CD14-positive monocyte (primary cell): ENCODE data around the gene PALM2AKAP2. TPM values are rescaled to one million over a fixed set of nuclear protein-coding genes. Genes with fewer than 3 reads are reported as not detected.

Source experiments
- DNase-seq, 3 donors: peaks; one replicate each; pipeline ENCODE4 v3.0.0-alpha.2; 2011 to 2022
- H2AFZ ChIP-seq: 2 replicates; pipeline ENCODE4 v1.6.0; 2012; ENCODE audit warnings: mild to moderate bottlenecking, low read depth, low read length, inconsistent platforms; ENCODE audit not compliant: insufficient read depth, poor library complexity, severe bottlenecking
- H3K27ac ChIP-seq, 2 donors: 1 replicate in 1 of 2; 2 replicates in 1 of 2; pipeline ENCODE4 v1.5.1; 2012 to 2013; ENCODE audit warnings: low read length in 2 of 2, control low read depth in 1 of 2, inconsistent platforms in 1 of 2, low read depth in 1 of 2, mild to moderate bottlenecking in 1 of 2
- H3K27me3 ChIP-seq, 2 donors: one replicate each; pipeline versions ENCODE4 v1.6.0 to v1.6.1; 2011 to 2013; ENCODE audit warnings: low read length in 2 of 2; ENCODE audit not compliant: control insufficient read depth in 2 of 2, insufficient read depth in 2 of 2
- H3K36me3 ChIP-seq, 2 donors: replicated peaks in 1 of 2; 1 replicate in 1 of 2; 2 replicates in 1 of 2; pipeline versions ENCODE4 v1.5.1 to v1.6.1; 2012 to 2013; ENCODE audit warnings: low read length in 2 of 2, control low read depth in 1 of 2, inconsistent platforms in 1 of 2, mild to moderate bottlenecking in 1 of 2; ENCODE audit not compliant: insufficient read depth in 2 of 2, control insufficient read depth in 1 of 2
- H3K4me1 ChIP-seq, 2 donors: 1 replicate in 1 of 2; 2 replicates in 1 of 2; pipeline versions ENCODE4 v1.5.1 to v1.6.1; 2012 to 2013; ENCODE audit warnings: low read length in 2 of 2, control low read depth in 1 of 2, inconsistent platforms in 1 of 2, mild to moderate bottlenecking in 1 of 2, moderate library complexity in 1 of 2; ENCODE audit not compliant: insufficient read depth in 2 of 2, control insufficient read depth in 1 of 2
- H3K4me2 ChIP-seq: replicated peaks from 2 replicates; pipeline ENCODE3; 2012; ENCODE audit warnings: low read length, moderate library complexity, mild to moderate bottlenecking; ENCODE audit not compliant: poor library complexity, severe bottlenecking; ENCODE audit errors: extremely low read depth
- H3K4me3 ChIP-seq, 3 experiments: fragments of 200-600 bp in 1 of 3; sonication (generic) in 1 of 3; replicated peaks in 1 of 3; 1 replicate in 2 of 3; 2 replicates in 1 of 3; pipeline ENCODE4 v1.5.1; 2011 to 2013; ENCODE audit warnings: low read length in 3 of 3, mild to moderate bottlenecking in 3 of 3, control low read depth in 2 of 3, low read depth in 2 of 3, inconsistent platforms in 1 of 3, moderate library complexity in 1 of 3
- H3K79me2 ChIP-seq: 2 replicates; pipeline ENCODE4 v1.6.0; 2012; ENCODE audit warnings: mild to moderate bottlenecking, control low read depth, inconsistent platforms, low read length, moderate library complexity; ENCODE audit not compliant: insufficient read depth
- H3K9ac ChIP-seq: 2 replicates; pipeline ENCODE4 v1.6.0; 2017; ENCODE audit warnings: low read length, mild to moderate bottlenecking; ENCODE audit not compliant: insufficient read depth, poor library complexity, severe bottlenecking
- H3K9me3 ChIP-seq, 2 donors: replicated peaks in 1 of 2; 1 replicate in 1 of 2; 2 replicates in 1 of 2; pipeline versions ENCODE4 v1.5.1 to v1.6.1; 2012 to 2013; ENCODE audit warnings: low read length in 2 of 2, control low read depth in 1 of 2; ENCODE audit not compliant: control insufficient read depth in 1 of 2, insufficient read depth in 1 of 2
- H4K20me1 ChIP-seq: 2 replicates; pipeline ENCODE4 v1.6.0; 2012; ENCODE audit warnings: mild to moderate bottlenecking, low read length, control low read depth, moderate library complexity; ENCODE audit not compliant: insufficient read depth
- H3K27ac Mint-ChIP-seq, 7 donors: one replicate each; pipeline ENCODE4 v1.8.0; 2020; ENCODE audit warnings: mild to moderate bottlenecking in 7 of 7, mixed read lengths in 7 of 7, moderate library complexity in 6 of 7, inconsistent platforms in 2 of 7
- H3K27me3 Mint-ChIP-seq, 3 donors: one replicate each; pipeline ENCODE4 v1.8.0; 2021 to 2022; ENCODE audit warnings: low read depth in 3 of 3, mild to moderate bottlenecking in 3 of 3, mixed read lengths in 3 of 3, moderate library complexity in 3 of 3, inconsistent platforms in 1 of 3
- H3K36me3 Mint-ChIP-seq, 2 donors: one replicate each; pipeline ENCODE4 v1.8.0; 2020; ENCODE audit warnings: mixed read lengths in 2 of 2, inconsistent platforms in 1 of 2, mild to moderate bottlenecking in 1 of 2
- H3K4me1 Mint-ChIP-seq: one replicate; pipeline ENCODE4 v1.8.0; 2020; ENCODE audit warnings: mild to moderate bottlenecking, mixed read lengths
- H3K4me3 Mint-ChIP-seq, 2 donors: one replicate each; pipeline ENCODE4 v1.8.0; 2020; ENCODE audit warnings: mild to moderate bottlenecking in 2 of 2, mixed read lengths in 2 of 2, moderate library complexity in 1 of 2
- H3K9me3 Mint-ChIP-seq, 7 donors: one replicate each; pipeline ENCODE4 v1.8.0; 2020 to 2022; ENCODE audit warnings: mixed read lengths in 7 of 7, mild to moderate bottlenecking in 6 of 7, moderate library complexity in 6 of 7, inconsistent platforms in 2 of 7
- CTCF ChIP-seq: fragments of 200-600 bp; IDR thresholded peaks from one replicate; pipeline ENCODE4 v1.8.0; 2022; ENCODE audit warnings: antibody characterized with exemption, mild to moderate bottlenecking
- WGBS: methylation state at CpG from one replicate; pipeline ENCODE4 v1.1.5; 2013; ENCODE audit warnings: missing lambda C conversion rate; ENCODE audit not compliant: insufficient coverage; 5-methylcytosine and 5-hydroxymethylcytosine counted together
- intact Hi-C, 2 donors: fragments of 100-400 bp; cut with micrococcal nuclease; formaldehyde crosslinking; loops; one replicate each; pipeline versions ENCODE4 v1.15.0 to v1.15.1; 2023
- polyA plus RNA-seq, 3 donors: library from polyadenylated mRNA; depleted of rRNA in 1 of 3; unstranded in 2 of 3; stranded (reverse) in 1 of 3; fragments of 300-500 nt in 2 of 3; fragments of >200 nt in 1 of 3; fragmentation: Illumina TruSeq in 2 of 3; gene quantifications; 1 replicate in 2 of 3; 2 replicates in 1 of 3; pipeline ENCODE4 v1.2.3, GENCODE V29; 2012 to 2021

PALM2AKAP2 gene
- polyA plus RNA-seq, 3 donors: not detected

- Histone ChIP-seq H3K27me3 (peaks cover 6 to 7% of the 10 kb centered on the region in 2 donors), H3K36me3 (no peaks in the 10 kb centered on the region), H3K4me1 (peaks cover 7 to 9% of the 10 kb centered on the region in 2 donors), H3K9ac (no peak overlapping the region), H4K20me1 (no peaks in the 10 kb centered on the region), H3K4me3 (no peak overlapping the region), H3K79me2 (no peaks in the 10 kb centered on the region), H3K9me3 (no peaks in the 10 kb centered on the region), H3K27ac (no peak overlapping the region), H3K4me2 (no peak overlapping the region), H2AFZ (no peak overlapping the region)
- no peak overlapping the region for H3K27ac Mint-ChIP-seq
- no peak for DNase-seq
- intact Hi-C loops: no loop called here
- peaks cover 7 to 17% (median 15%) of the 10 kb centered on the region in 3 donors for H3K27me3 Mint-ChIP-seq
- no peak overlapping the region for H3K4me3 Mint-ChIP-seq
- H3K4me1 Mint-ChIP-seq: peaks cover 11% of the 10 kb centered on the region
- WGBS: 100% methylated on average over 1 of the region's 6 CpGs
- no peak for TF ChIP-seq CTCF
- peaks cover 0 to 5% (median 3%) of the 10 kb centered on the region in 7 donors for H3K9me3 Mint-ChIP-seq
- H3K36me3 Mint-ChIP-seq: no peaks in the 10 kb centered on the region
Measured at GRCh38 chr9:109735801-109736200, 44.2 kb upstream of the PALM2AKAP2 start.

- Histone ChIP-seq H3K9ac (no peak overlapping the region), H3K4me3 (no peak overlapping the region), H4K20me1 (no peaks in the 10 kb centered on the region), H3K9me3 (no peaks in the 10 kb centered on the region), H3K4me2 (no peak overlapping the region), H3K36me3 (no peaks in the 10 kb centered on the region), H2AFZ (no peak overlapping the region), H3K79me2 (no peaks in the 10 kb centered on the region), H3K27ac (no peak overlapping the region), H3K4me1 (peaks cover 7 to 9% of the 10 kb centered on the region in 2 donors), H3K27me3 (peaks cover 6 to 7% of the 10 kb centered on the region in 2 donors)
- Mint-ChIP-seq H3K4me3 (no peak overlapping the region), H3K9me3 (peaks cover 0 to 5% (median 2%) of the 10 kb centered on the region in 7 donors), H3K27me3 (peaks cover 8 to 13% (median 11%) of the 10 kb centered on the region in 3 donors), H3K36me3 (no peaks in the 10 kb centered on the region), H3K27ac (no peak overlapping the region), H3K4me1 (peaks cover 11% of the 10 kb centered on the region)
- no peak for TF ChIP-seq CTCF
- DNase-seq: no peak
- WGBS: 100% methylated on average over 1 of the region's 1 CpG
- intact Hi-C loops: no loop called here
Measured at GRCh38 chr9:109737295-109737694, 42.7 kb upstream of the PALM2AKAP2 start.
